ENCODE results near the gene TAC4.
"Not testable (repeated sequence)": the region's sequence is repeated elsewhere in the genome, so short reads cannot be mapped to it uniquely, and the experiment has no call there.

Gene TAC4

GRCh38 chr17:49842846-49843245 lies 5.0 kb downstream of the TAC4 start:
- no peak for DNase-seq (ENCODE audit: low spot score)

GRCh38 chr17:49842371-49842770 lies 5.5 kb downstream of the TAC4 start:
- DNase-seq (ENCODE audit: low spot score): no peak

GRCh38 chr17:49841548-49841947 lies 6.3 kb downstream of the TAC4 start:
- no peak for DNase-seq (ENCODE audit: low spot score)

- DNase-seq (ENCODE audit: low spot score): no peak
Observed at GRCh38 chr17:49839455-49839854, 8.4 kb downstream of the TAC4 start.

GRCh38 chr17:49836111-49837030 lies 11.5 kb downstream of the TAC4 start:
- DNase-seq (ENCODE audit: low spot score): no peak

GRCh38 chr17:49835472-49835871 lies 12.4 kb downstream of the TAC4 start:
- no peak for DNase-seq (ENCODE audit: low spot score)

- DNase-seq (ENCODE audit: low spot score): no peak
Observed at GRCh38 chr17:49834118-49834743, 13.6 kb downstream of the TAC4 start.

- DNase-seq (ENCODE audit: low spot score): no peak
Observed at GRCh38 chr17:49832840-49833599, 14.8 kb downstream of the TAC4 start.

- no peak for DNase-seq (ENCODE audit: low spot score)
Observed at GRCh38 chr17:49830605-49831004, 17.3 kb downstream of the TAC4 start.

- DNase-seq (ENCODE audit: low spot score): no peak
Observed at GRCh38 chr17:49829026-49829425, 18.8 kb downstream of the TAC4 start.

- not testable (repeated sequence) for DNase-seq (ENCODE audit: low spot score)
Observed at GRCh38 chr17:49828325-49828724, 19.5 kb downstream of the TAC4 start.

GRCh38 chr17:49825645-49826044 lies 22.2 kb downstream of the TAC4 start:
- DNase-seq (ENCODE audit: low spot score): no peak

- no peak for DNase-seq (ENCODE audit: low spot score)
Observed at GRCh38 chr17:49823614-49824013, 24.3 kb downstream of the TAC4 start.

GRCh38 chr17:49822829-49823228 lies 25.0 kb downstream of the TAC4 start:
- no peak for DNase-seq (ENCODE audit: low spot score)

- DNase-seq (ENCODE audit: low spot score): no peak
Observed at GRCh38 chr17:49821916-49822315, 26.0 kb downstream of the TAC4 start.

GRCh38 chr17:49821466-49821865 lies 26.4 kb downstream of the TAC4 start:
- DNase-seq (ENCODE audit: low spot score): no peak

GRCh38 chr17:49820773-49821172 lies 27.1 kb downstream of the TAC4 start:
- DNase-seq (ENCODE audit: low spot score): no peak

- DNase-seq (ENCODE audit: low spot score): no peak
Observed at GRCh38 chr17:49819651-49820050, 28.2 kb downstream of the TAC4 start.

GRCh38 chr17:49819138-49819537 lies 28.7 kb downstream of the TAC4 start:
- no peak for DNase-seq (ENCODE audit: low spot score)

- no peak for DNase-seq (ENCODE audit: low spot score)
Observed at GRCh38 chr17:49817993-49818392, 29.9 kb downstream of the TAC4 start.

- no peak for DNase-seq (ENCODE audit: low spot score)
Observed at GRCh38 chr17:49815761-49816281, 32.0 kb downstream of the TAC4 start.

- no peak for DNase-seq (ENCODE audit: low spot score)
Observed at GRCh38 chr17:49814781-49815529, 32.9 kb downstream of the TAC4 start.
